ENCODE results near the gene FTCD. TPM values are rescaled to one million over a fixed set of nuclear protein-coding genes. Genes with fewer than 3 reads are reported as not detected.

Gene FTCD
- total and polyA plus RNA-seq, 2 of the 4 experiments (the other 2 are of a cell fraction) = 0.55 TPM; not detected in 1

- no peak overlapping the region for H3K4me2 ChIP-seq (ENCODE audit: low read depth, low read length)
- no peak overlapping the region for H2AFZ ChIP-seq (replicated peaks; ENCODE audit: low read length, poor library complexity)
- dilution Hi-C loops (cut with HindIII; ENCODE audit: low sequenced_read_pairs, unreplicated experiment) = no loop called here
- BruUV-seq (replicated peaks) = no TSS peak
- intact Hi-C loops (cut with micrococcal nuclease) = no loop called here
- no peak overlapping the region for H3K4me3 ChIP-seq (ENCODE audit: insufficient read depth, low read depth, low read length)
- no peak overlapping the region for H3K9ac ChIP-seq (ENCODE audit: low read depth, low read length)
- H4K91ac ChIP-seq (ENCODE audit: insufficient read depth, low read depth, low read length) = no peak overlapping the region
- H2BK5ac ChIP-seq (ENCODE audit: low read depth, low read length, poor library complexity, severe bottlenecking) = no peak overlapping the region
- H2AK9ac ChIP-seq (replicated peaks; ENCODE audit: low read depth, low read length, poor library complexity) = no peak overlapping the region
- H2BK120ac ChIP-seq (ENCODE audit: low read depth, low read length) = no peak overlapping the region
- TF ChIP-seq CHD1 (IDR thresholded peaks at IDR 0.05; ENCODE audit: low read depth, low read length) (no peak), MAFK (IDR thresholded peaks at IDR 0.05; ENCODE audit: low read depth, low read length) (no peak), NFE2L2 (IDR thresholded peaks at IDR 0.05; ENCODE audit: low read depth, low read length) (no peak), MAZ (IDR thresholded peaks at IDR 0.05; ENCODE audit: borderline replicate concordance, low read depth, low read length) (no peak), POLR2A (IDR thresholded peaks at IDR 0.05; ENCODE audit: low read depth, low read length) (no peak), FOS (IDR thresholded peaks at IDR 0.05; ENCODE audit: low read depth, low read length) (no peak), SMC3 (IDR thresholded peaks at IDR 0.05; ENCODE audit: low read depth, low read length) (no peak), CTCF (conservative IDR thresholded peaks at IDR 0.05; ENCODE audit: low read depth, low read length) (no peak), MXI1 (IDR thresholded peaks at IDR 0.05; ENCODE audit: borderline replicate concordance, low read depth, low read length) (no peak), USF2 (IDR thresholded peaks at IDR 0.05; ENCODE audit: low read depth, low read length) (no peak), RCOR1 (IDR thresholded peaks at IDR 0.05; ENCODE audit: insufficient replicate concordance, low read length) (no peak), ELK1 (IDR thresholded peaks at IDR 0.05; ENCODE audit: borderline replicate concordance, low read depth, low read length) (no peak), CEBPB (IDR thresholded peaks at IDR 0.05; ENCODE audit: low read depth, low read length) (no peak)
- ChIA-PET POLR2A (ENCODE audit: unreplicated experiment) (no interaction called here), CTCF (no interaction called here)
- H4K20me1 ChIP-seq (ENCODE audit: insufficient read depth, low read length) = no peaks in the 10 kb centered on the region
- H3K4me1 ChIP-seq (ENCODE audit: control insufficient read depth, insufficient read depth, low read length) = peaks cover 2% of the 10 kb centered on the region
- 83% methylated on average over 5 of the region's 24 CpGs; no CpG with 5 or more reads in 1 of the 2 experiments for WGBS, 2 experiments (ENCODE audit: extremely low coverage in 2 of 2, insufficient read length in 1 of 2)
- no peaks in the 10 kb centered on the region for H3K79me1 ChIP-seq (ENCODE audit: low read depth in 1 of 2, low read length in 2 of 2)
- no peak overlapping the region for H3K27ac ChIP-seq (ENCODE audit: insufficient read depth, low read length)
- H4K8ac ChIP-seq (ENCODE audit: low read depth in 2 of 2, low read length in 2 of 2) = no peak overlapping the region
- no peaks in the 10 kb centered on the region for H3K9me3 ChIP-seq (ENCODE audit: control insufficient read depth, insufficient read depth, low read length)
- no peaks in the 10 kb centered on the region for H3K9me1 ChIP-seq (ENCODE audit: insufficient read depth, low read length)
- H3K23ac ChIP-seq (ENCODE audit: low read depth, low read length) = no peak overlapping the region
- DNase-seq = no peak
- H3K36me3 ChIP-seq (ENCODE audit: control insufficient read depth, insufficient read depth, low read length) = no peaks in the 10 kb centered on the region
- no peak overlapping the region for H2AK5ac ChIP-seq (ENCODE audit: low read depth, low read length)
- no peak overlapping the region for H2BK20ac ChIP-seq (ENCODE audit: low read depth, low read length)
- H3K14ac ChIP-seq (replicated peaks; ENCODE audit: low read depth, low read length) = no peak overlapping the region
- no peaks in the 10 kb centered on the region for H3K27me3 ChIP-seq (ENCODE audit: control insufficient read depth, insufficient read depth, low read length)
- no peak for ATAC-seq (ENCODE audit: low read depth)
- in situ Hi-C loops (cut with MboI; ENCODE audit: low sequenced_read_pairs) = no loop called here
- H4K5ac ChIP-seq (ENCODE audit: low read depth, low read length) = no peak overlapping the region
- no peak overlapping the region for H3K56ac ChIP-seq (ENCODE audit: extremely low read depth, insufficient read depth, low read length)
- no peak overlapping the region for H3K18ac ChIP-seq (ENCODE audit: low read depth, low read length)
- H2BK15ac ChIP-seq (ENCODE audit: low read depth, low read length) = no peak overlapping the region
- H3K4ac ChIP-seq (ENCODE audit: low read depth, low read length) = no peak overlapping the region
Observed at GRCh38 chr21:46150491-46151121, 4.8 kb downstream of the FTCD start.
